Uterus (tissue), 4 donors: ENCODE measurements around the gene GABRR1. TPM values are rescaled to one million over a fixed set of nuclear protein-coding genes. Genes with fewer than 3 reads are reported as not detected.

ENCODE experiments used
- DNase-seq, 2 donors: peaks; one replicate each; pipeline ENCODE4 v3.0.0-alpha.2; 2019 to 2020
- H3K27ac ChIP-seq, 2 donors: fragments of 200-600 bp; sonication (generic); 1 replicate in 1 of 2; 2 replicates in 1 of 2; pipeline ENCODE4 v1.5.1; 2016 to 2018
- H3K27me3 ChIP-seq, 2 donors: fragments of 200-600 bp; sonication (generic); one replicate each; pipeline ENCODE4 v1.5.1; 2018 to 2019; ENCODE audit warnings: control low read depth in 1 of 2
- H3K36me3 ChIP-seq, 2 donors: fragments of 200-600 bp; sonication (generic); one replicate each; pipeline ENCODE4 v1.5.1; 2019; ENCODE audit warnings: control low read depth in 1 of 2
- H3K4me1 ChIP-seq, 2 donors: fragments of 200-600 bp; sonication (generic); one replicate each; pipeline ENCODE4 v1.5.1; 2018 to 2019; ENCODE audit warnings: control low read depth in 1 of 2
- H3K4me3 ChIP-seq, 2 donors: fragments of 200-600 bp; sonication (generic); 1 replicate in 1 of 2; 2 replicates in 1 of 2; pipeline ENCODE4 v1.5.1; 2018 to 2019; ENCODE audit warnings: mild to moderate bottlenecking in 1 of 2
- H3K9me3 ChIP-seq, 2 donors: fragments of 200-600 bp; sonication (generic); one replicate each; pipeline ENCODE4 v1.5.1; 2019; ENCODE audit warnings: control low read depth in 1 of 2
- CTCF ChIP-seq, 4 experiments: fragments of 200-600 bp in 2 of 4; fragments of 450-650 bp in 2 of 4; sonication (generic) in 2 of 4; IDR thresholded peaks; one replicate each; pipeline ENCODE4 v1.5.1; 2016 to 2019; ENCODE audit warnings: antibody characterized with exemption in 4 of 4, mild to moderate bottlenecking in 2 of 4, moderate library complexity in 1 of 4
- POLR2A ChIP-seq, 2 donors: fragments of 450-650 bp; IDR thresholded peaks; one replicate each; pipeline ENCODE4 v1.6.1; 2016; ENCODE audit warnings: antibody characterized with exemption in 2 of 2, mild to moderate bottlenecking in 1 of 2, moderate library complexity in 1 of 2
- intact Hi-C: fragments of 100-400 bp; cut with DNase I; formaldehyde crosslinking; loops from one replicate; pipeline ENCODE4 v1.15.1; 2023; ENCODE audit warnings: low total_unique reads
- total RNA-seq, 4 donors: library from RNA; depleted of rRNA in 3 of 4; stranded (reverse); fragments of >200 nt in 3 of 4; gene quantifications; one replicate each; pipeline versions ENCODE4 v1.1.0 to v1.2.4, GENCODE V29; 2014 to 2023
- donor health status: DM: yes; HTN: yes; CAD: no.

Gene GABRR1
- total RNA-seq, 4 donors from 2014 or later = 0.69 TPM; not detected in 3

- intact Hi-C loops = no loop called here
- no peak overlapping the region for H3K4me3 ChIP-seq
- TF ChIP-seq CTCF (IDR thresholded peaks at IDR 0.05) (no peak), POLR2A (IDR thresholded peaks at IDR 0.05) (no peak)
- H3K9me3 ChIP-seq = no peaks in the 10 kb centered on the region
- no peaks in the 10 kb centered on the region for H3K4me1 ChIP-seq
- H3K27ac ChIP-seq = peak overlapping the region; percentile 71 to 74
- H3K36me3 ChIP-seq = no peaks in the 10 kb centered on the region
- no peaks in the 10 kb centered on the region for H3K27me3 ChIP-seq
- DNase-seq = no peak
Observed at GRCh38 chr6:89161326-89162046, 55.7 kb downstream of the GABRR1 start.

GRCh38 chr6:89160331-89161092 is 56.6 kb downstream of the GABRR1 start:
- TF ChIP-seq POLR2A (IDR thresholded peaks at IDR 0.05) (no peak), CTCF (IDR thresholded peaks at IDR 0.05) (no peak)
- Histone ChIP-seq H3K4me1 (no peaks in the 10 kb centered on the region), H3K9me3 (no peaks in the 10 kb centered on the region), H3K36me3 (no peaks in the 10 kb centered on the region), H3K27ac (peak overlapping the region in 1 of 2 donors; percentile 71), H3K27me3 (no peaks in the 10 kb centered on the region), H3K4me3 (no peak overlapping the region)
- DNase-seq = no peak
- intact Hi-C loops = no loop called here

DNA sequence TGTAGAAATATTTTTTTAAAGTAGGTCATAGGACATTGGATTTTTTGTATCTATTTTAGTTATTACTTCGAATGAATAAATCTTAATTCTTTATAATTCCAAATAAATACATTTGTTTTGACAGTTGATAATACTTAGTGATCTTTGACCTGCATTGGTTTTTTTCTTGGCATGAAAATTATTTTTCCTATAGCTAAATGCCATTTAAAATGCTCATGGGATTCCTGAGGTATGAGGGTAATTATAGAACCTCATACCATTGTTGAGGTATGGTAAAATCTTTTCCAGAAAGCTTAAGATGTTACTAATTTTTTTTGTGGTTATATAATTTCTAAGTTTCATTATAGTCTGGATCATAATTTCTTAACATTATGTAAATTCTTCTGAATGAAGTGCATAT is 63.0 kb downstream of the GABRR1 start:
- Histone ChIP-seq H3K27me3 (no peaks in the 10 kb centered on the region), H3K4me1 (no peaks in the 10 kb centered on the region), H3K36me3 (no peaks in the 10 kb centered on the region), H3K4me3 (no peak overlapping the region), H3K9me3 (no peaks in the 10 kb centered on the region), H3K27ac (no peak overlapping the region)
- intact Hi-C loops = no loop called here
- no peak for DNase-seq
- no peak for TF ChIP-seq POLR2A (IDR thresholded peaks at IDR 0.05)

DNA sequence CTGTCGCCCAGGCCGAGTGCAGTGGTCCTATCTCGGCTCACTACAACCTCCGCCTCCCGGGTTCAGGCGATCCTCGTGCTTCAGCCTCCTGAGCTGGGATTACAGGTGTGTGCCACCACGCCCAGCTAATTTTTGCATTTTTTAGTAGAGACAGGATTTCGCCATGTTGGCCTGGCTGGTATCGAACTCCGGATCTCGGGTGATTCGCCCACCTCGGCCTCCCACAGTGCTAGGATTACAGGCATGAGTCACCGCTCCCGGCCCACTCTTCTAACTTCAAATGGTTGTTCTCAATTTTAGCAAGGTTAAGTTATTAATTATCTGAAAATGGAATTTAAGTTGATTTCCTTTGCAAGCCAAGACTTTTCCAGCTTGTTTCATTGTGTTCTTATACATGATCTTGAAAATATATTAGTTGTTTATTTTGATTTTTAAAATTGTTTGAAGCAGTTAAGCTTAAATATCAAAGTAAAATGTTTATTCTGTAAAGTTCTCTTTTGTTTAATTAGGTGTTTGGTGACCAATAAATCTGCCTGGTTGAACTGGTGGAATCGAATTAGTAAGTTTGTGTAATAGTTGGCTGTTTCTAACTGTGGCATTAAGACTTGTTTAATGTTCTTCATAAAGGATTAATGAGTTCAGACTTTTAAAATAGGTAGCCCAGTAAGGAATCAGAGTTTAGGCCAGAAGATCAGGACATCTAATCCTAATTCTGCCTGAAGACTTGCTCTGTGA is 69.0 kb downstream of the GABRR1 start:
- TF ChIP-seq POLR2A (IDR thresholded peaks at IDR 0.05) (no peak), CTCF (IDR thresholded peaks at IDR 0.05) (no peak)
- H3K36me3 ChIP-seq = no peaks in the 10 kb centered on the region
- H3K27me3 ChIP-seq = no peaks in the 10 kb centered on the region
- H3K27ac ChIP-seq = no peak overlapping the region
- intact Hi-C loops = no loop called here
- peaks cover 0 to 3% of the 10 kb centered on the region in 2 donors for H3K4me1 ChIP-seq
- H3K4me3 ChIP-seq = no peak overlapping the region
- DNase-seq = no peak
- H3K9me3 ChIP-seq = no peaks in the 10 kb centered on the region

DNA sequence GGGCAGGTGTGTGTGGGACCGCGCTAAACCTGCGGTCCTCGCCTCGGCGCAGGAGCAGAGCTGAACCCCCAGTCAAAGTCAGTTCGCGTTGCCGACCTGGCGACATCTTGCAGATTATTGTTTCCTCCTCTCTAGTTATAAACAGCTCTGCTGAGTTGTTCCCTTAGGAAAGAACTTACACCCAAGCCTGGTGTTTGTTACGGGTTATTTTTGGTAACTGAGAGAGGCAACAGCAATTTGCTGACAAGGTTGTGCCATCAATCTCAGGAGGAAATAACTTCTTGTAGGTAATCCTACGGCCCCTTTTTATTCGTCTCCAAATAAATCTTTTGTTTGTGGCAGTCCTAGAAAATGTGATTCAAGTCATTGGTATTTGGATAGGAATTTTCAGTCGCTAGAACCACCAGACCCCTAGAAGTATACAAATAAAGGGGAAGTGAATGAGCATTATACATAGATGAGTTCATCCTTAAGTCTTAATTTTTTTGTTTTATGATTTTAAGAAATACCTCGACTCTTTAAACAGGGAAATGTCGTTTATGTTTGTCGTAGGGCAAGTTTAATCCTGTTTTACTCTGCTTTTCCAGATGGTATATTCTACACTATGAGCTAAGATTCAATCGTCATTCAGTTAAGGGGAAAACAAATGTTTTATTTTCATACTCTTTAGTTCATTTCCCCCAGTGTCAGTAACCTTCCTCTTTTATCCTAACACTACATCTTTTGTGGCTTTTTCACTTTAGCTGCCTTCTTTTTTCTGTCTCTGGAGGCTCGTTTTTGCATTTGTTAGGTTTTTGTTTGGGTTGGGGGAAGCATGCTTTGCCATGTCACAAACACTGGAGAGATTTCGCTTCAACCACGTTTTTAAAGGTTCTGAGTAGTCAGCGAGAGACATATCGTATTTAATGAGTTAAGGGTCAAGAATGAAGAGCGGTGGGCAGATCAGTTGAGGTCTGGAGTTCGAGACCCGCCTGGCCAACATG is 70.1 kb downstream of the GABRR1 start:
- peaks cover 0 to 3% of the 10 kb centered on the region in 2 donors for H3K4me1 ChIP-seq
- no peak for TF ChIP-seq CTCF (IDR thresholded peaks at IDR 0.05)
- TF ChIP-seq POLR2A (IDR thresholded peaks at IDR 0.05) = no peak
- intact Hi-C loops = no loop called here

More for the DNA sequence above, 70.1 kb downstream of the GABRR1 start:
- Histone ChIP-seq H3K4me3 (peak overlapping the region; percentile 53 to 79), H3K9me3 (no peaks in the 10 kb centered on the region), H3K27ac (peak overlapping the region; percentile 73 to 89), H3K36me3 (no peaks in the 10 kb centered on the region), H3K27me3 (no peaks in the 10 kb centered on the region)
- DNase-seq = no peak
